Breast epithelium (tissue), 3 donors: Measurements from ENCODE around the gene IL3RA.

Experiments
- POLR2A ChIP-seq: fragments of 450-650 bp; IDR thresholded peaks from one replicate; pipeline ENCODE4 v1.6.1; 2016; ENCODE audit warnings: antibody characterized with exemption, mild to moderate bottlenecking, moderate library complexity
- POLR2AphosphoS5 ChIP-seq, 3 donors: sonication (generic); formaldehyde crosslinking; IDR thresholded peaks; one replicate each; pipeline ENCODE4 v1.6.1; 2017; ENCODE audit warnings: antibody characterized with exemption in 3 of 3
- TF ChIP-seq, protein P1 (sequence below), 3 donors: fragments of 450-650 bp; IDR thresholded peaks; one replicate each; pipeline ENCODE4 v1.5.1; 2016 to 2017; ENCODE audit warnings: antibody characterized with exemption in 3 of 3, mild to moderate bottlenecking in 3 of 3, moderate library complexity in 3 of 3

- TF ChIP-seq, protein P1, sequence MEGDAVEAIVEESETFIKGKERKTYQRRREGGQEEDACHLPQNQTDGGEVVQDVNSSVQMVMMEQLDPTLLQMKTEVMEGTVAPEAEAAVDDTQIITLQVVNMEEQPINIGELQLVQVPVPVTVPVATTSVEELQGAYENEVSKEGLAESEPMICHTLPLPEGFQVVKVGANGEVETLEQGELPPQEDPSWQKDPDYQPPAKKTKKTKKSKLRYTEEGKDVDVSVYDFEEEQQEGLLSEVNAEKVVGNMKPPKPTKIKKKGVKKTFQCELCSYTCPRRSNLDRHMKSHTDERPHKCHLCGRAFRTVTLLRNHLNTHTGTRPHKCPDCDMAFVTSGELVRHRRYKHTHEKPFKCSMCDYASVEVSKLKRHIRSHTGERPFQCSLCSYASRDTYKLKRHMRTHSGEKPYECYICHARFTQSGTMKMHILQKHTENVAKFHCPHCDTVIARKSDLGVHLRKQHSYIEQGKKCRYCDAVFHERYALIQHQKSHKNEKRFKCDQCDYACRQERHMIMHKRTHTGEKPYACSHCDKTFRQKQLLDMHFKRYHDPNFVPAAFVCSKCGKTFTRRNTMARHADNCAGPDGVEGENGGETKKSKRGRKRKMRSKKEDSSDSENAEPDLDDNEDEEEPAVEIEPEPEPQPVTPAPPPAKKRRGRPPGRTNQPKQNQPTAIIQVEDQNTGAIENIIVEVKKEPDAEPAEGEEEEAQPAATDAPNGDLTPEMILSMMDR (IDR thresholded peaks at IDR 0.05), result no peak
- TF ChIP-seq POLR2AphosphoS5 (IDR thresholded peaks at IDR 0.05), result no peak
- no peak for TF ChIP-seq POLR2A
Measured at GRCh38 chrX:1306909-1307625, 29.5 kb upstream of the IL3RA start.
